GF-D8 (cell line): ENCODE data around the gene ATP7A.
"Not testable (repeated sequence)": the region's sequence is repeated elsewhere in the genome, so short reads cannot be mapped to it uniquely, and the experiment has no call there.

Source experiments
- DNase-seq: peaks from one replicate; lab custom pipeline; 2025; lab: John Stamatoyannopoulos, UW

The ATP7A gene

DNA sequence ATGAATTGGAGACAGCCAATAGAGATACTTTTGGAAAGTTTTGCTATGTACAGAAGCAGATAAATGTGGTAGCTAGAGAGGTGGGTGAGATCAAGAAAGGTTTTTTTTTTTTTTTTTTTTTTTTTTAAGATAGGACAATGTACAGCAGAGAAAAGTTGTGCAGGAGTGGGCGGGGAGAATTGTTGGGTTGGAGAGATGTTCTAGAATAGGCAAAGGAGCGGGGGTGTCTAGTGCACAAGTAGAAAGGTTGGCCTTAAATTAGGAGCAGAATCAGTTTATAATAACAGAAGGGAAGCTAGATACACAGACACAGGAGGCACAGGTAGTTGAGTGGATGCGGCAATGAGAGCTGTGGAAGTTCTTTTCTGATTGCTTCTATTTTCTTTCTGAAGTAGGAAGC is 127.4 kb downstream of the ATP7A start:
- no peak for DNase-seq

DNA sequence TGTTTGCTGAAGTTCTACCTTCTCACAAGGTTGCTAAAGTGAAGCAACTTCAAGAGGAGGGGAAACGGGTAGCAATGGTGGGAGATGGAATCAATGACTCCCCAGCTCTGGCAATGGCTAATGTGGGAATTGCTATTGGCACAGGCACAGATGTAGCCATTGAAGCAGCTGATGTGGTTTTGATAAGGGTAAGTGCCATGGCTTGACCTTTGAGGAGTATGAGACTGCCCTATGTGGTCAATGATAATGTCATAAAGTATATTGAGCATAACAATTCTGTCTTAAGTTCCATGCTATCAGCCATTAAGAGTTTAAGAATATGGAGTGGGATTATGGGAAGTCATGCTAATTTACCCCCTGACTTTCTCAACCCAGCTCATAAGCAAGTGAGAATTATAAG is 132.1 kb downstream of the ATP7A start:
- no peak for DNase-seq

DNA sequence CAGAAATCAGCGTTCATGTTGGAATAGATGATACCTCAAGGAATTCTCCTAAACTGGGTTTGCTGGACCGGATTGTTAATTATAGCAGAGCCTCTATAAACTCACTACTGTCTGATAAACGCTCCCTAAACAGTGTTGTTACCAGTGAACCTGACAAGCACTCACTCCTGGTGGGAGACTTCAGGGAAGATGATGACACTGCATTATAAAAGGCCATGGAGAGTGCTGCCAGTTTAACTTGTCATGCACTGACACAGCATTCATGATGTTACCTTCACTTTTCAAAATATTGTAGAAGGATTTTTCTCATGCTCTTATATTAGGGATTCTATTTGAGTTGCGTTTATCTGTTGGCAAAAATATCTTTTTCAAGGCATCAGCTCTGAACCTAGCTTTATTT is 135.9 kb downstream of the ATP7A start:
- no peak for DNase-seq

DNA sequence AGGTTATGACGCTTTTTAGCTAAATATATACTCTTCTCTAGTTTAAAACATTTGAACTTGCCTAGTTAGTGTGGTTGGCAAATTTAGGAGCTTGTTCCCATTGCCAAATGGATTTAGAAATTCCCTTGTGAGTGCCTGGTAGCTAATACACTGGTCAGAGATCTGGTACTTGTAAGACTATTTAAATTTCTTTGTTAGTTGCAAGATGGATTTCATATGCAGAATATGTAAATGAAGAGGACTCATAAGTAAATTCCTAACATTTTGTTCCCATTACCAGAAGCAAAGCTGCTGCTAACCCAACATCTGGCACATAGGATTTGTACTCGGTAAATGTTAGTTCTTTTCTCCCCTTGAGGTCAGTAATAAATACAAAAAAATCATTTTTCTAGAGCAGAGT is 137.6 kb downstream of the ATP7A start:
- DNase-seq, result no peak

DNA sequence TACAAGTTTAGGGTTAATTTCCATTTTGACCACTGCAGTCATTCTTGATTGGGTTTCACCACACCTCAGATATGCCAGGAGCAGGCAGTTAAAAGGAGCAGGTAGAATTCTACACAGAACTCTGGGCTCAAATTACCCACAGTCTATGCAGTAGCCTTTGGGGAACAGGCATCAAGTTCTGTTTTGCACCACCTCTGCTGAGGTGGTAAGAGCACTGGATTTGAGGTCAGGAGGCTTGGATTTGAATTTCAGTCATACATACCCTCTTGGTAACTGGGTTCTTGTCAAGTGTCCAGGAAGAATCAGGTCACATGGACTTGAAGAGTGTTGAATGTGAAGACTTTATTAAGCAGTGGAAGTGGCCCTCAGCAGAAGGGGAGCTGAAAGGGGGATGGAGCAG is 153.2 kb downstream of the ATP7A start:
- no peak for DNase-seq

DNA sequence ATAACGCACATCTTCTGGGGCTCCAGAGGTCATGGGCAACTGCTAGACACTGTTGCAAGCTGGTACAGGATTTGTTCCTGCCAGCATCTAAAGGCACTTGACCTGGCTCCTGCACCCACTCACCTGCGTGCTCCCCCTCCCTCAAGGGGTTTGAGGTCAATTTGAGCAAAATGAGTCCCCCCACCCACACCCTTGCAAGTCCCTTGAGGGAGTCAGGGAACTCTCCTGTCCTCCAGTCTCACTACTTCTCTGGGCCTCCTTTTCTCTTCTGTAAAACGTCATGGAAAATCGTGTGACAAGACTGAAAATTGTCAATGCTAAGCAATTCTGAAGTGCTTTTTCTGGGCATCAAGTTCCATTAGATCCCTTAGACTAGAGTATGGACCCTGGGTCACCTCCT is 153.7 kb downstream of the ATP7A start:
- DNase-seq, result no peak

DNA sequence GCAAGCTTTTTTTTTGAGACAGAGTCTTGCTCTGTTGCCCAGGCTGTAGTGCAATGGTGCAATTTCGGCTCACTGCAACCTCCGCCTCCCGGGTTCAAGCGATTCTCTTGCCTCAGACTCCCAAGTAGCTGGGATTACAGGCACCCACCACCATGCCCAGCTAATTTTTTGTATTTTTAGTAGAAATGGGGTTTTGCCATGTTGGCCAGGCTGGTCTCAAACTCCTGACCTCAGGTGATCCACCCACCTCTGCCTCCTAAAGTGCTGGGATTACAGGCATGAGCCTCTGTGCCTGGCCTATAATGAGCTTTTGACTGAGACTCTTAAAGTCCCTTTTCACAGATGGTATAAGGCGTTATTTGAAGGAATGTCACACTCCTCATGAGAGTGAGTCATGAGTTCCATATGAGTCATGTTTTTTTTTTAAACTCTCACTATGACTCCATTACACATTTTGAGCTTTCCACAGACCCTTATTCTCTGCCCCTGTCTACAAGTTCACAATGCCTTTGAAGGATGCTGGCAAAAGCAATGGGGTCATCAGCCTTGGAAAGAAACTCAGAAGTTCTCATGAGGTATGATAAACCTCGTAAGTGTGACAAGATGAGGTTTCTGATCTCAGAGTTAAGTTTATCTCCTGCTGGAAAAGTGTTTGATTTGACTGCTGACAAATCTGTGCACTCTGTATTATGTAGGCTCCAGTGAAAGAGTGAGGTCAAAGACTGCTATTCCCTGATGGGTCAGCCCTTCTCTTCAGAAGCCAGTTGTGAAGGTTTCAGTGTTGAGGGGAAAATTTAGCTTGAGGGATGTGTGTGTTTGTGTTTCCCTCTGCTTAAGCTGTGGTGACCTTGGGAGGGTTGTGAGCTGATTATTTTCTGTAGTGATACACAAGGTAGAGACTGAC is 154.5 kb downstream of the ATP7A start:
- not testable (repeated sequence) for DNase-seq

DNA sequence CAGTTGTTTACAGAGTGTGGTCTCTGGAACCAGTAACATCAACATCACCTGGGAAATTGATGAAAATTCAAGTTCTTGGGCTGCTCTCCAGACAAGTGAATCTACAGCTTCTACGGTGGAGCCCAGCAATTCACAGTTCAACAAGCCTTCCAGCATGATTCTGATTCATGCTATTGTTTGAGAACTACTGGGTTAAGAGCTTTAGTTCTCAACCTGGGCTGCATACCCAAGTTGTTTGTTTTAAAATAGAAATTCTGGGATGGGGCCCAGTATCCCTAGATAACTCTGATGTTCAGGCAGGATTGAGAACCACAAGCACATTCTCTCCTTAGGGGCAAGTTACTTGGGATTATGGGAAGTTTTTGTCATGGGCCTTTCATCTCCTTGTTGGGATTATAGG is 155.6 kb downstream of the ATP7A start:
- DNase-seq, result no peak

DNA sequence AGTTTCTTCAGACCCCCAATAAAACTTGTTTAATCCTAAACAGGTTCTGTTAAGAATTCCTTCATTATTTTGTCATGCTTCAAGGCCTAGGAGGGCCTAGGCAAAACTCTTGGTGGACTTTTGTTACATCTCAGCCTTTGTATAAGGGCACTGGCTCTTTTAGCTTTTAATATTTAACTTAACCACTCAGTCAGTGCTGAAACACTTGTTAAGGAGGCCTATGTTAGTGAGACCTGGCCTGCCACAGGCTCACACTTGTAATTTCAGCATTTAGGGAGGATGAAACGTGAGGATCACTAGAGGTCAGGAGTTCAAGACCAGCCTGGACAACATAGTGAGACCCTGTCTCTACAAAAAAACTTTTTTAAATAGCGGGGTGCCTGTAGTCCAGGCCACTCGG is 160.8 kb downstream of the ATP7A start:
- DNase-seq, result no peak

DNA sequence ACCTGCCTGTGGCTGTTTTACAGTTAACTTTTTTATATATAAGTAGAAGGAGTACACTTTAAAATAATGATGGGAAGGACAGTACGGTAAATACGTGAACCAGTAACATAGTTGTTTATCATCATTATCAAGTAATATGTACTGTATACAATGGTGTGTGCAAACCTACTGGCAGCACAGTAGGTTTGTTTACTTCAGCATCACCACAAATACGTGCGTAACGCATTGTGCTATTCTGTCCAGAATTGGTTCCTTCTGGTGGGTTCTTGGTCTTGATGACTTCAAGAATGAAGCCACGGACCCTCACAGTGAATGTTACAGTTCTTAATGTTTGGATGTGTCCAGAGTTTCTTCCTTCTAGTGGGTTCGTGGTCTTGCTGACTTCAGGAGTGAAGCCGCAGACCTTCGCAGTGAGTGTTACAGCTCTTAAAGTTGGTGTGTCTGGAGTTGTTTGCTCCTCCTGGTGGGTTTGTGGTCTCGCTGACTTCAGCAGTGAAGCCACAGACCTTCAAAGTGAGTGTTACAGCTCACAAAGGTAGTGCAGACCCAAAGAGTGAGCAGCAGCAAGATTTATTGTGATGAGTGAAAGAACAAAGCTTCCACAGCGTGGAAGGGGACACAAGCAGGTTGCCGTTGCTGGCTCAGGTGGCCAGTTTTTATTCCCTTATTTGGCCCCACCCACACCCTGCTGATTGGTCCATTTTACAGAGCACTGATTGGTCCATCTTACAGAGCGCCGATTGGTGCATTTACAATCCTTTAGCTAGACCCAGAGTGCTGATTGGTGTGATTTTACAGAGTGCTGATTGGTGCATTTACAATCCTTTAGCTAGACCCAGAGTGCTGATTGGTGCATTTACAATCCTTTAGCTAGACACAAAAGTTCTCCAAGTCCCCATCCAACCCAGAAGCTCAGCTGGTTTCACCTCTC is 162.9 kb downstream of the ATP7A start:
- DNase-seq, result not testable (repeated sequence)

DNA sequence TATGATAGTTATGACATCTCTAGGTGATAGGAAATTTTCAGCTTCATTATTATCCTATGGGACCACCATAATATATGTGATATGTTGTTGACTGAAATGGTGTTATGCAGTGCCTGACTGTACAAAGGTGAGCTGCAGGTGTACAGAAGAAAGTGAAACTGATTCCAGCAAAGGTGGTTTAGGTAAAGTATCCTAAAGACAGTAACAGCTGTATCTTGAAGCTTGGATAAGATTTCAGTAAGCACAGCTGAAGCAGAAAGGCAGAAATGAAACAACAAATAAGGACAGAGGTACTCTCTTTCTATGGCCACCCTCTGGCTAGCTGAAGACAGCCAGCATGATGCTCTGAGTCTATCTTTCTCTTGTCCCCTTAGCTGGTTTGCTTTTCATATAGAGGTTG is 163.6 kb downstream of the ATP7A start:
- no peak for DNase-seq

DNA sequence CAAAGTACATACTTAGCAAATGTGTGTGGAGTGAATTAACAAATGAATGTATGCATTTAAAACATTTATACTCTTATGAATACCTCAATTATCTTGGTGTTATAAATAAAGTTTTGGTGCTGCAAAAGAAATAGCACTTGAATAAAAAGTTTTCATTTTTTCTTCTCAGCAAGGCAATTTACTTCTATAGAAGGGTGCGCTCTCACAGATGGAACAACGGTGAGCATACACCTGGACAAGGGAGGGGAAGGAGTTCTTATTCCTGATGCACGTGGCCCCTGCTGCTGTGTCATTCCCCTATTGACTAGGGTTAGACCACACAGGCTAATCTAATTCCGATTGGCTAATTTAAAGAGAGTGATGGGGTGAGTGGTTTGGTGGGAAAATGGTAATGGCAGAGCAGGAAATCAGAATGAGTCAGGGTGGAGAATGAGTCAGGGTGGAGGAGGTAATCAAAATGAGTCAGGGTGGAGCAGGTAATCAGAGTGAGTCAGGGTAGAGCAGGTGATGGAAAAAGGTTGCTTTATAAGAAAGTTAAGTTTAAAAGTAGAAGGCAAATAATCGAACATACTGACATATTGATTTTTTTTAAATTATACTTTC is 165.4 kb downstream of the ATP7A start:
- DNase-seq, result no peak

DNA sequence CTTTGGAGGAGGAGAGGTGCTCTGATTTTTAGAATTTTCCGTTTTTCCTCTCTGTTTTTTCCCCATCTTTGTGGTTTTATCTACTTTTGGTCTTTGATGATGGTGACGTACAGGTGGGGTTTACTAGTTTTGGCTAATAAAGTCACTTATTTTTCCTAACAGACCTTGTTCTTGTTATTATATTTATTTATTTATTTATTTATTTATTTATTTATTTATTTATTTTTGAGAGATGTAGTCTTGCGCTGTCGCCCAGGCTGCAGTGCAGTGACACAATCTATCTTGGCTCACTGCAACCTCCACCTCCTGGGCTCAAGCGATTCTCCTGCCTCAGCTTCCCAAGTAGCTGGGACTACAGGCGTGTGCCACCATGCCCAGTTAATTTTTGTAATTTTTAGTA is 170.9 kb downstream of the ATP7A start:
- DNase-seq, result not testable (repeated sequence)

DNA sequence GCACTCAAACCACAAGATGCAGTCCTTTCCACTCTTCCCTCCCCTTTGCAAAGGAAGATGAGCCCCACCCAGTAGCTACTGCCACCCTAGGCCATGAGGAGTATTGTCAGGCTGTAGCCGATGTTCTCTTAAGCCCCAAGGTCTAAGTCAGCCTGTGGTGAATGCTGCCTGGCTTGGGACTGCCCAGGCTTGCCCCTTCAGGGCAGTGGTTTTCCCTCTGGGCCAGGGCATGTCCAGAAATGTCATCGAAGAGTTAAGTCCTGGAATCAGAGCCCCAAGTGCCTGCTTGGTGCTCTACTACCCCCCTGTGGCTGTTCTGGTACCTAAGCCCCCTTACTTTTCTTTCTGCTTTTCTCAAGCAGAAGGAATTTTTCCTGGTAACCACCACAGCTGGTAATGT is 181.8 kb downstream of the ATP7A start:
- no peak for DNase-seq

DNA sequence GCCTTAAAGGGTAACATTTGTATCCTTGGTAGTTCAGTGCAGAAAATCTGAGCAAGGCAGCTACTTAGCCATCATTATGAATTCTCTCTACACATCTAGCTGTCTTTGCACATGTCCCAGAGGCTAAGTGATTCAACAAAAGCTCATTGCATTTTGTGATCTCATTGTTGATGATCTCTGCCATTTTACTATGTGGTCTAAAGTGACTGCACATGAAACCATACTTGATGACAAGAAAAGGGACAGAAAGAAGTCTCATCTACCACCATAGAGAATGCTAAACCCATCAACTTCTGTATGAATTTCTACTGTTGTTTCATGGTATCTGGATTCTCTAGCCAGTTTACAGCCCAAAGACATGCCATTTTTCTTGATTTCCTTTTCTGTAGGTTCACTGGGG is 187.6 kb downstream of the ATP7A start:
- no peak for DNase-seq
